GM23338 (cell line): Measurements from ENCODE around the gene ALDH1A2.

Experiments
- CTCF ChIP-seq, 2 experiments: fragments of 200-600 bp in 1 of 2; sonication (generic) in 1 of 2; conservative IDR thresholded peaks; 2 replicates each; pipeline versions ENCODE4 v1.5.1 to v1.6.1; 2016 to 2017; ENCODE audit warnings: antibody characterized with exemption in 2 of 2, low read depth in 2 of 2, mild to moderate bottlenecking in 2 of 2, moderate library complexity in 1 of 2
- EZH2 ChIP-seq: fragments of 200-600 bp; sonication (generic); IDR thresholded peaks from one replicate; pipeline ENCODE4 v1.8.0; 2017; ENCODE audit warnings: antibody characterized with exemption, mild to moderate bottlenecking, low read depth; ENCODE audit not compliant: unreplicated experiment
- NANOG ChIP-seq: IDR thresholded peaks from 2 replicates; pipeline ENCODE4 v1.6.1; 2016; ENCODE audit warnings: antibody characterized with exemption, borderline replicate concordance
- POLR2AphosphoS5 ChIP-seq: IDR thresholded peaks from 2 replicates; pipeline ENCODE4 v1.6.1; 2016; ENCODE audit warnings: antibody characterized with exemption, low read depth

DNA sequence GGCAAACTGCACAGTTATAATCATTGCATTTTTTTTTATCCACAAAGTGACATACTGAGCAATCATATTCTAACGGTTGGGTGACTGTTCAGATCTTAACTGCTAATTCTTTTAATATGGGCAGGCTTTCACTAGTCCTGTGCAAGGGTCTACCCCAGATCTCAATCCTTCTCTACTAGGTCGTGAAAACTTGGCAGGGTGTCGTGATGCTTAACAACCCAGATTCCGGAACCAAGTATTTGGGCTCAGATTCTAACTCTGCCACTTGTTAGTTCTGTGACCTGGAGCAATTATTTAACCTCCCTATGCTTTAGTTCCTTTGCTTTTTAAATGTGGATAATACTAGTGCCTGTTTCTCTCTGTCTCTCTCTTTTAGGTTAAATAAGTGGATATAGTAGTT, 16.4 kb upstream of the ALDH1A2 start:
- TF ChIP-seq CTCF (conservative IDR thresholded peaks at IDR 0.05; ENCODE audit: low read depth in 2 of 2) (no peak), EZH2 (no peak), NANOG (no peak), POLR2AphosphoS5 (no peak)
